Mucosa of rectum (tissue), 2 donors: ENCODE results near the gene CARD10.

Experiments used
- H3K27ac ChIP-seq, 2 donors: one replicate each; pipeline ENCODE4 v1.7.0; 2013; ENCODE audit warnings: inconsistent platforms in 2 of 2, low read depth in 2 of 2, low read length in 2 of 2
- H3K27me3 ChIP-seq, 2 donors: one replicate each; pipeline ENCODE4 v1.7.0; 2013; ENCODE audit warnings: low read length in 2 of 2; ENCODE audit not compliant: control insufficient read depth in 2 of 2, insufficient read depth in 2 of 2
- H3K36me3 ChIP-seq, 2 donors: one replicate each; pipeline ENCODE4 v1.7.0; 2013; ENCODE audit warnings: low read length in 2 of 2; ENCODE audit not compliant: control insufficient read depth in 2 of 2, insufficient read depth in 2 of 2
- H3K4me1 ChIP-seq, 2 donors: one replicate each; pipeline ENCODE4 v1.7.0; 2013; ENCODE audit warnings: low read length in 2 of 2, mild to moderate bottlenecking in 1 of 2; ENCODE audit not compliant: control insufficient read depth in 2 of 2, insufficient read depth in 2 of 2
- H3K4me3 ChIP-seq, 2 donors: one replicate each; pipeline ENCODE4 v1.7.0; 2013; ENCODE audit warnings: low read length in 2 of 2
- H3K9ac ChIP-seq, 2 donors: one replicate each; pipeline ENCODE4 v1.7.0; 2013; ENCODE audit warnings: low read length in 2 of 2, low read depth in 1 of 2, mild to moderate bottlenecking in 1 of 2
- H3K9me3 ChIP-seq, 2 donors: one replicate each; pipeline ENCODE4 v1.7.0; 2013; ENCODE audit warnings: low read length in 2 of 2; ENCODE audit not compliant: control insufficient read depth in 2 of 2
- donor health status: healthy.
- donor health status: Normal muscosa, but diverticular disease.

The CARD10 gene

GRCh38 chr22:37505565-37505964, 13.7 kb downstream of the CARD10 start:
- Histone ChIP-seq H3K27ac (no peak overlapping the region), H3K4me3 (no peak overlapping the region), H3K27me3 (no peaks in the 10 kb centered on the region), H3K9me3 (no peaks in the 10 kb centered on the region), H3K4me1 (peaks cover 48 to 71% of the 10 kb centered on the region in 2 donors), H3K36me3 (peaks cover 21 to 25% of the 10 kb centered on the region in 2 donors), H3K9ac (no peak overlapping the region)

GRCh38 chr22:37504964-37505363, 14.3 kb downstream of the CARD10 start:
- Histone ChIP-seq H3K36me3 (peaks cover 23 to 27% of the 10 kb centered on the region in 2 donors), H3K27me3 (no peaks in the 10 kb centered on the region), H3K4me3 (no peak overlapping the region), H3K9me3 (no peaks in the 10 kb centered on the region), H3K9ac (peak overlapping the region; percentile 24 to 88), H3K4me1 (peaks cover 53 to 69% of the 10 kb centered on the region in 2 donors), H3K27ac (peak overlapping the region; percentile 100)

- Histone ChIP-seq H3K4me3 (no peak overlapping the region), H3K36me3 (peaks cover 23 to 27% of the 10 kb centered on the region in 2 donors), H3K4me1 (peaks cover 54 to 72% of the 10 kb centered on the region in 2 donors), H3K27me3 (no peaks in the 10 kb centered on the region), H3K9ac (peak overlapping the region in 1 of 2 donors; percentile 88), H3K27ac (peak overlapping the region; percentile 100), H3K9me3 (no peaks in the 10 kb centered on the region)
Measured at GRCh38 chr22:37503850-37504249, 15.4 kb downstream of the CARD10 start.

GRCh38 chr22:37503183-37503683, 16.0 kb downstream of the CARD10 start:
- Histone ChIP-seq H3K4me1 (peaks cover 56 to 70% of the 10 kb centered on the region in 2 donors), H3K9me3 (no peaks in the 10 kb centered on the region), H3K9ac (peak overlapping the region; percentile 74 to 88), H3K27ac (peak overlapping the region; percentile 100), H3K36me3 (peaks cover 23 to 27% of the 10 kb centered on the region in 2 donors), H3K4me3 (no peak overlapping the region), H3K27me3 (no peaks in the 10 kb centered on the region)

- no peaks in the 10 kb centered on the region for H3K9me3 ChIP-seq
- peak overlapping the region; percentile 52 for H3K4me3 ChIP-seq
- peak overlapping the region; percentile 100 for H3K27ac ChIP-seq
- H3K9ac ChIP-seq, result peak overlapping the region; percentile 84 to 88
- peaks cover 18 to 21% of the 10 kb centered on the region in 2 donors for H3K36me3 ChIP-seq
- peaks cover 57 to 63% of the 10 kb centered on the region in 2 donors for H3K4me1 ChIP-seq
- H3K27me3 ChIP-seq, result no peaks in the 10 kb centered on the region
Measured at GRCh38 chr22:37502342-37503182, 16.7 kb downstream of the CARD10 start.

GRCh38 chr22:37501610-37502341, 17.4 kb downstream of the CARD10 start:
- peaks cover 14 to 21% of the 10 kb centered on the region in 2 donors for H3K36me3 ChIP-seq
- peak overlapping the region; percentile 62 to 63 for H3K4me3 ChIP-seq

GRCh38 chr22:37500745-37501609, 18.2 kb downstream of the CARD10 start:
- no peaks in the 10 kb centered on the region for H3K9me3 ChIP-seq
- peaks cover 57 to 62% of the 10 kb centered on the region in 2 donors for H3K4me1 ChIP-seq
- H3K36me3 ChIP-seq, result peaks cover 8 to 23% of the 10 kb centered on the region in 2 donors
- peak overlapping the region; percentile 67 to 79 for H3K9ac ChIP-seq
- H3K4me3 ChIP-seq, result peak overlapping the region; percentile 62 to 63
- H3K27ac ChIP-seq, result peak overlapping the region; percentile 100
- H3K27me3 ChIP-seq, result no peaks in the 10 kb centered on the region

More at GRCh38 chr22:37501610-37502341, 17.4 kb downstream of the CARD10 start:
- no peaks in the 10 kb centered on the region for H3K9me3 ChIP-seq
- no peaks in the 10 kb centered on the region for H3K27me3 ChIP-seq
- H3K27ac ChIP-seq, result peak overlapping the region; percentile 100
- peak overlapping the region; percentile 84 to 88 for H3K9ac ChIP-seq
- H3K4me1 ChIP-seq, result peaks cover 57 to 62% of the 10 kb centered on the region in 2 donors

GRCh38 chr22:37499789-37500540, 19.2 kb downstream of the CARD10 start:
- Histone ChIP-seq H3K4me1 (peaks cover 57 to 62% of the 10 kb centered on the region in 2 donors), H3K36me3 (peaks cover 5 to 20% of the 10 kb centered on the region in 2 donors)

More at GRCh38 chr22:37499789-37500540, 19.2 kb downstream of the CARD10 start:
- no peaks in the 10 kb centered on the region for H3K27me3 ChIP-seq
- peak overlapping the region in 1 of 2 donors; percentile 52 for H3K9ac ChIP-seq
- no peak overlapping the region for H3K4me3 ChIP-seq
- H3K9me3 ChIP-seq, result no peaks in the 10 kb centered on the region
- H3K27ac ChIP-seq, result peak overlapping the region; percentile 100
